ENCODE measurements around the gene TBC1D13.
"Not testable (repeated sequence)": the region's sequence is repeated elsewhere in the genome, so short reads cannot be mapped to it uniquely, and the experiment has no call there.

The TBC1D13 gene

DNA sequence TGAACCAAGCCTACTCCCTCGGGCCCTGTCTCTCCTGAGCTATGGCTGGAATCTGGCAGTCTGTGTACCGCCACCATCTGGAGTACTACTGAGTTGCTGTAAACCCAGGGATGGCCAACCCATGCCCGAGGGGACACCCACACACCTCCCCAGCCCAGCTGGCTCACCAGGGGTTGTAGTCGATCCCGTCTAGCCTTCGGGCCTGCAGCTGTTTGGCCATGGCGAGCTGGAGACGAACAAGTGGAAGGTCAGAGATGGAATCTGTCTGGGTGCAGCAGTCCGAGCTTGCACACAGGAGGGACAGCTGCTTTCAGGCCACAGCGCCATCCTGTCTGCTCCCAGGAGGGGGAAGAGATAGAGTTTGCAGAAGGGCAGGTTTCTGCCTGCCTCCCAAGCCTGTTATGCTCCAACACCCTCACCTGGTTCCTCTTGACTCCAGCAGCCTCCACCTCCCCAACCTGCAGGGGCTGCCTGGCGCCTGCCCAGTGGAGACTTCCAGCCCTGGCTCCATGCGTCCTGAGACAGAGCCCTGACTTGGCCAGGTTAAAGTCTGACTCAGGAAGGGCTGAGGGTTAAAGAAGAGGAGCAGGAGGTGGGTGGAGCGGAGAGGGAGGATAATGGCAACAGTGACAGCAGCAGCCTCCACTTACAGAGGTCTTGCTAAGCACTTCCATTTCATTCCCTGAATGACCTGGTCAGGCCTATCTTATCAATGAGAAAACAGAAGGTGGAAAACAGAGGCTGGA is 58.3 kb downstream of the TBC1D13 start:
- no peak for DNase-seq (ENCODE audit: low read depth in 3 of 3)

DNA sequence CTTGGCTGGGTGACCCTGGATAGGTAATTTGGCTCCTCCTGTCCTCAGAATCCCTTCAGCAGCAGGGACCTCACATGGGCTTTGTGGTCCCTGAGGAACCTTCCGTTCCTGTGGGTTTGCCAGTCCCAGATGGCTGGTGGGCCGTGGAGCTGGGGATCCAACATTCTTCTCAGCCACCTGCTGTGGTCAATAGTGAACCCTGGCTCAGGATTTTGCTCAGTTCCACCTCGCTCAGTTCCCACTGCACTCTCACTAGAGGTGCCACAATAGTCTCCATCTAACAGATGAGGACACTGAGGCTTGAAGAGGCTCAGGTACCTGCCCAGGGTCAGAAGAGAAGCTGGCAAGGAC is 59.6 kb downstream of the TBC1D13 start:
- no peak for DNase-seq (ENCODE audit: low read depth in 3 of 3)

- DNase-seq (ENCODE audit: low read depth in 3 of 3) = no peak
Observed at GRCh38 chr9:128847803-128848202, 60.8 kb downstream of the TBC1D13 start.

GRCh38 chr9:128851024-128851423 is 64.0 kb downstream of the TBC1D13 start:
- not testable (repeated sequence) for DNase-seq (ENCODE audit: low read depth in 3 of 3)

GRCh38 chr9:128851779-128852600 is 64.9 kb downstream of the TBC1D13 start:
- not testable (repeated sequence) for DNase-seq (ENCODE audit: low read depth in 3 of 3)

GRCh38 chr9:128852646-128853045 is 65.6 kb downstream of the TBC1D13 start:
- not testable (repeated sequence) for DNase-seq (ENCODE audit: low read depth in 3 of 3)

GRCh38 chr9:128854454-128854853 is 67.4 kb downstream of the TBC1D13 start:
- not testable (repeated sequence) for DNase-seq (ENCODE audit: low read depth in 3 of 3)

DNA sequence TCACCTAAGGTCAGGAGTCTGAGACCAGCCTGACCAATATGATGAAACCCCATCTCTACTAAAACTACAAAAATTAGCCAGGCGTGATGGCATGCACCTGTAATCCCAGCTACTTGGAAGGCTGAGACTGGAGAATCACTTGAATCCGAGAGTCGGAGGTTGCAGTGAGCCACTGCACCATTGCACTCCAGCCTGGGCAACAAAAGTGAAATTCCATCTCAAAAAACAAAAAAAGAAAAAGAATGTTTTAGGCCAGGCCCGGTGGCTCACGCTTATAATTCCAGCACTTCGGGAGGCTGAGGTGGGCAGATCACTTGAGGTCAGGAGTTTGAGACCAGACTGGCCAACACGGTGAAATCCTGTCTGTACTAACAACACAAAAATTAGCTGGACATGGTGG is 71.4 kb downstream of the TBC1D13 start:
- not testable (repeated sequence) for DNase-seq (ENCODE audit: low read depth in 3 of 3)
